HepG2 (cell line): Measurements from ENCODE around the gene POLG2. TPM values are rescaled to one million over a fixed set of nuclear protein-coding genes. Genes with fewer than 3 reads are reported as not detected.
A peak's percentile ranks its signal among the peaks of the same experiment; 100 is the strongest.

Experiments used
- CBFB ChIP-seq: sonication (generic); formaldehyde crosslinking; IDR thresholded peaks from 2 replicates; pipeline ENCODE4 v1.4.0; 2020; ENCODE audit warnings: missing genetic modification reagents
- KLF6 ChIP-seq: IDR thresholded peaks from 2 replicates; pipeline ENCODE4 v1.8.0; 2016; ENCODE audit warnings: missing biosample characterization, missing genetic modification reagents
- NR2F6 ChIP-seq, 2 experiments: IDR thresholded peaks; 2 replicates each; pipeline ENCODE4 v1.6.1; 2016; ENCODE audit warnings: antibody characterized with exemption in 1 of 2, mild to moderate bottlenecking in 1 of 2
- PAWR ChIP-seq: sonication (generic); formaldehyde crosslinking; IDR thresholded peaks from 2 replicates; pipeline ENCODE4 v1.4.0; 2020; ENCODE audit warnings: missing genetic modification reagents, mild to moderate bottlenecking, borderline replicate concordance
- POLR2A ChIP-seq, 2 experiments: IDR thresholded peaks; 2 replicates each; pipeline ENCODE4 v1.6.1; 2011; ENCODE audit warnings: low read depth in 2 of 2, low read length in 2 of 2, mild to moderate bottlenecking in 1 of 2, moderate library complexity in 1 of 2; ENCODE audit not compliant: insufficient read depth in 1 of 2
- TBL1XR1 ChIP-seq: fragments of 150-350 bp; IDR thresholded peaks from 2 replicates; pipeline ENCODE4 v1.6.1; 2014; ENCODE audit warnings: borderline replicate concordance, low read length; ENCODE audit not compliant: partially characterized antibody
- polyA plus RNA-seq, 8 experiments: library from polyadenylated mRNA; depleted of rRNA in 3 of 8; stranded (reverse) in 7 of 8; unstranded in 1 of 8; fragments of >200 nt; fragmentation: Illumina TruSeq in 4 of 8; extraction: Trizol in 4 of 8; gene quantifications; 2 replicates each; pipeline versions ENCODE4 v1.2.1 to v1.2.3, GENCODE V29; 2011 to 2016; ENCODE audit warnings: low read depth in 4 of 8, missing spikeins in 1 of 8, mixed read lengths in 1 of 8; ENCODE audit not compliant: insufficient read depth in 1 of 8
- total RNA-seq, 5 experiments: library from RNA; depleted of rRNA; stranded (reverse); fragments of >200 nt; fragmentation: Illumina TruSeq; extraction: Trizol; gene quantifications; 2 replicates each; pipeline ENCODE4 v1.2.3, GENCODE V29; 2016; ENCODE audit warnings: low read depth in 1 of 5
- TF ChIP-seq, protein P1 (sequence below): sonication (generic); formaldehyde crosslinking; IDR thresholded peaks from one replicate; pipeline ENCODE4 v1.5.1; 2020; ENCODE audit warnings: mild to moderate bottlenecking, missing genetic modification reagents; ENCODE audit errors: not compliant biosample characterization

Gene POLG2
- total and polyA plus RNA-seq, 2 of the 13 experiments (the other 11 are each of a cell fraction or from before 2014, with no cell fraction given), result 21.1 to 25.5 TPM

DNA sequence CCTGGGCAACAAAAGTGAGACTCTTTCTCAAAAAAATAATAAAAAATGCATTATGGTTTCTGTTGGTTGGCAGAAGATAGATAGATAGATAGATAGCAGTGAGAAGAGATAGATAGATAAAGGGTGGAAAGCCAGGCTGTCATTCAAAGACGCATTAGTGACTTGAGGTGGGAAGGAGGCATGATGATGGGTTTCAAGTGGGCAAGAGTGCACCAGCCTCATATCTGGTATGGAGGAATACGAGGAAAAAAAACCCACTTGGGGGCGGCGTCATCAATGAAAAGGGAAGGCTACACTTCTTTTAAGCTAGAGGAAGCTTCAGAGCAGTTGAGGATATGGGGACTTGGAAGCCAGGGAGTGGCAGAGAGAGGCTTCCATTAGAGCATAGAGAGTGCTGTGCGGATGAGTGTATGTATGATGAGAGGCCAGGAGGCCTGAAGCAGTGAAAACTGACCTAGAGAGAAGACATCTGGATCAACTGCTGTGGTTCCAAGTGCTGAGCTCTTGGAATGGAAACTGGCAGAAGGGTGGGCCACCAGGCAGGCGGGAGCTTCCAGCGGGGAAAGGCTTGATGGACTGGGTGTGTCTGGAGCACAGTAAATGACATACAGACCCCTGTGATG lies 41.8 kb upstream of the POLG2 start (continued):
- TF ChIP-seq, protein P1, sequence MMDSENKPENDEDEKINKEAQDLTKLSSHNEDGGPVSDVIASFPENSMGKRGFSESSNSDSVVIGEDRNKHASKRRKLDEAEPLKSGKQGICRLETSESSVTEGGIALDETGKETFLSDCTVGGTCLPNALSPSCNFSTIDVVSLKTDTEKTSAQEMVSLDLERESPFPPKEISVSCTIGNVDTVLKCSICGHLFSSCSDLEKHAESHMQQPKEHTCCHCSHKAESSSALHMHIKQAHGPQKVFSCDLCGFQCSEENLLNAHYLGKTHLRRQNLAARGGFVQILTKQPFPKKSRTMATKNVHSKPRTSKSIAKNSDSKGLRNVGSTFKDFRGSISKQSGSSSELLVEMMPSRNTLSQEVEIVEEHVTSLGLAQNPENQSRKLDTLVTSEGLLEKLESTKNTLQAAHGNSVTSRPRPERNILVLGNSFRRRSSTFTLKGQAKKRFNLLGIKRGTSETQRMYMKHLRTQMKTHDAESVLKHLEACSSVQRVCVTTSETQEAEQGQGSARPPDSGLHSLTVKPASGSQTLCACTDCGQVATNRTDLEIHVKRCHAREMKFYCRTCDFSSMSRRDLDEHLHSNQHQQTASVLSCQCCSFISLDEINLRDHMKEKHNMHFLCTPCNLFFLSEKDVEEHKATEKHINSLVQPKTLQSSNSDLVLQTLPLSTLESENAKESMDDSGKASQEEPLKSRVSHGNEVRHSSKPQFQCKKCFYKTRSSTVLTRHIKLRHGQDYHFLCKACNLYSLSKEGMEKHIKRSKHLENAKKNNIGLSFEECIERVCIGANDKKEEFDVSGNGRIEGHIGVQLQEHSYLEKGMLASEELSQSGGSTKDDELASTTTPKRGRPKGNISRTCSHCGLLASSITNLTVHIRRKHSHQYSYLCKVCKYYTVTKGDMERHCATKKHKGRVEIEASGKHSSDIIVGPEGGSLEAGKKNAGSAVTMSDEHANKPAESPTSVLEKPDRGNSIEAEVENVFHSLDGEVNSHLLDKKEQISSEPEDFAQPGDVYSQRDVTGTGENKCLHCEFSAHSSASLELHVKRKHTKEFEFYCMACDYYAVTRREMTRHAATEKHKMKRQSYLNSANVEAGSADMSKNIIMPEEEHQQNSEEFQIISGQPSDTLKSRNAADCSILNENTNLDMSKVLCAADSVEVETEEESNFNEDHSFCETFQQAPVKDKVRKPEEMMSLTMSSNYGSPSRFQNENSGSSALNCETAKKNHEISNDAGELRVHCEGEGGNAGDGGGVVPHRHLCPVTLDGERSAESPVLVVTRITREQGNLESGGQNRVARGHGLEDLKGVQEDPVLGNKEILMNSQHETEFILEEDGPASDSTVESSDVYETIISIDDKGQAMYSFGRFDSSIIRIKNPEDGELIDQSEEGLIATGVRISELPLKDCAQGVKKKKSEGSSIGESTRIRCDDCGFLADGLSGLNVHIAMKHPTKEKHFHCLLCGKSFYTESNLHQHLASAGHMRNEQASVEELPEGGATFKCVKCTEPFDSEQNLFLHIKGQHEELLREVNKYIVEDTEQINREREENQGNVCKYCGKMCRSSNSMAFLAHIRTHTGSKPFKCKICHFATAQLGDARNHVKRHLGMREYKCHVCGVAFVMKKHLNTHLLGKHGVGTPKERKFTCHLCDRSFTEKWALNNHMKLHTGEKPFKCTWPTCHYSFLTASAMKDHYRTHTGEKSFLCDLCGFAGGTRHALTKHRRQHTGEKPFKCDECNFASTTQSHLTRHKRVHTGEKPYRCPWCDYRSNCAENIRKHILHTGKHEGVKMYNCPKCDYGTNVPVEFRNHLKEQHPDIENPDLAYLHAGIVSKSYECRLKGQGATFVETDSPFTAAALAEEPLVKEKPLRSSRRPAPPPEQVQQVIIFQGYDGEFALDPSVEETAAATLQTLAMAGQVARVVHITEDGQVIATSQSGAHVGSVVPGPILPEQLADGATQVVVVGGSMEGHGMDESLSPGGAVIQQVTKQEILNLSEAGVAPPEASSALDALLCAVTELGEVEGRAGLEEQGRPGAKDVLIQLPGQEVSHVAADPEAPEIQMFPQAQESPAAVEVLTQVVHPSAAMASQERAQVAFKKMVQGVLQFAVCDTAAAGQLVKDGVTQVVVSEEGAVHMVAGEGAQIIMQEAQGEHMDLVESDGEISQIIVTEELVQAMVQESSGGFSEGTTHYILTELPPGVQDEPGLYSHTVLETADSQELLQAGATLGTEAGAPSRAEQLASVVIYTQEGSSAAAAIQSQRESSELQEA (CRISPR knock-in tag), result no peak
- TF ChIP-seq NR2F6 (IDR thresholded peaks at IDR 0.05), result no peak
- no peak for TF ChIP-seq NR2F6 (CRISPR knock-in tag; IDR thresholded peaks at IDR 0.05)
- no peak for TF ChIP-seq KLF6 (CRISPR knock-in tag)
- no peak for TF ChIP-seq CBFB (CRISPR knock-in tag)
- TF ChIP-seq TBL1XR1, result no peak
- TF ChIP-seq POLR2A (IDR thresholded peaks at IDR 0.05; ENCODE audit: insufficient read depth in 1 of 2, low read depth in 2 of 2, low read length in 2 of 2), result 0 out of 4 replicates have a peak, but pooled peaks of 1 of the 2 experiments have one; percentile 29
- TF ChIP-seq PAWR (CRISPR knock-in tag), result no peak
